K562 (cell line): Measurements from ENCODE around the gene ODC1.

Source experiments
- CTCF ChIP-seq, 3 experiments: IDR thresholded peaks in 2 of 3; conservative IDR thresholded peaks in 1 of 3; 2 replicates each; pipeline ENCODE4 v1.5.1; 2011 to 2012; ENCODE audit warnings: low read length in 3 of 3, mild to moderate bottlenecking in 3 of 3, control low read depth in 2 of 3, improper control_type of control experiment in 1 of 3, inconsistent platforms in 1 of 3, low read depth in 1 of 3, mixed read lengths in 1 of 3, moderate library complexity in 1 of 3; ENCODE audit not compliant: insufficient read depth in 2 of 3
- POLR2A ChIP-seq: fragments of 450-650 bp; conservative IDR thresholded peaks from 2 replicates; pipeline ENCODE4 v1.6.1; 2016
- POLR2AphosphoS5 ChIP-seq: IDR thresholded peaks from 2 replicates; pipeline ENCODE4 v1.6.1; 2011; ENCODE audit warnings: mild to moderate bottlenecking, low read depth, low read length, moderate library complexity; ENCODE audit not compliant: control insufficient read depth, insufficient read depth
- ZFP30 ChIP-seq: fragments of 250-450 bp; sonication (Bioruptor Pico); IDR thresholded peaks from 2 replicates; pipeline ENCODE4 v1.8.0; 2022; ENCODE audit warnings: moderate library complexity, mild to moderate bottlenecking, inconsistent platforms, borderline replicate concordance
- ZFX ChIP-seq: sonication (generic); formaldehyde crosslinking; IDR thresholded peaks from 2 replicates; pipeline ENCODE4 v1.8.0; 2022; ENCODE audit warnings: mild to moderate bottlenecking, missing genetic modification reagents, moderate library complexity
- TF ChIP-seq, protein P1 (sequence below): sonication (generic); formaldehyde crosslinking; IDR thresholded peaks from 2 replicates; pipeline ENCODE4 v1.8.0; 2023; ENCODE audit warnings: missing genetic modification reagents, mild to moderate bottlenecking, borderline replicate concordance
- TF ChIP-seq, protein P2 (sequence below): fragments of 250-450 bp; sonication (Bioruptor Pico); IDR thresholded peaks from 2 replicates; pipeline ENCODE4 v1.4.0; 2020; ENCODE audit warnings: mild to moderate bottlenecking, moderate library complexity, borderline replicate concordance

- peak; percentile 95 to 97 (median 97) for TF ChIP-seq CTCF (IDR thresholded peaks at IDR 0.05 in 2 of 3, conservative IDR thresholded peaks at IDR 0.05 in 1 of 3; ENCODE audit: insufficient read depth in 2 of 3, low read depth in 1 of 3, low read length in 3 of 3)
- no peak for TF ChIP-seq ZFP30 (CRISPR knock-in tag)
- no peak for TF ChIP-seq ZFX (CRISPR knock-in tag)
- peak; percentile 75 for TF ChIP-seq POLR2AphosphoS5
- no peak for TF ChIP-seq POLR2A
- TF ChIP-seq, protein P1, sequence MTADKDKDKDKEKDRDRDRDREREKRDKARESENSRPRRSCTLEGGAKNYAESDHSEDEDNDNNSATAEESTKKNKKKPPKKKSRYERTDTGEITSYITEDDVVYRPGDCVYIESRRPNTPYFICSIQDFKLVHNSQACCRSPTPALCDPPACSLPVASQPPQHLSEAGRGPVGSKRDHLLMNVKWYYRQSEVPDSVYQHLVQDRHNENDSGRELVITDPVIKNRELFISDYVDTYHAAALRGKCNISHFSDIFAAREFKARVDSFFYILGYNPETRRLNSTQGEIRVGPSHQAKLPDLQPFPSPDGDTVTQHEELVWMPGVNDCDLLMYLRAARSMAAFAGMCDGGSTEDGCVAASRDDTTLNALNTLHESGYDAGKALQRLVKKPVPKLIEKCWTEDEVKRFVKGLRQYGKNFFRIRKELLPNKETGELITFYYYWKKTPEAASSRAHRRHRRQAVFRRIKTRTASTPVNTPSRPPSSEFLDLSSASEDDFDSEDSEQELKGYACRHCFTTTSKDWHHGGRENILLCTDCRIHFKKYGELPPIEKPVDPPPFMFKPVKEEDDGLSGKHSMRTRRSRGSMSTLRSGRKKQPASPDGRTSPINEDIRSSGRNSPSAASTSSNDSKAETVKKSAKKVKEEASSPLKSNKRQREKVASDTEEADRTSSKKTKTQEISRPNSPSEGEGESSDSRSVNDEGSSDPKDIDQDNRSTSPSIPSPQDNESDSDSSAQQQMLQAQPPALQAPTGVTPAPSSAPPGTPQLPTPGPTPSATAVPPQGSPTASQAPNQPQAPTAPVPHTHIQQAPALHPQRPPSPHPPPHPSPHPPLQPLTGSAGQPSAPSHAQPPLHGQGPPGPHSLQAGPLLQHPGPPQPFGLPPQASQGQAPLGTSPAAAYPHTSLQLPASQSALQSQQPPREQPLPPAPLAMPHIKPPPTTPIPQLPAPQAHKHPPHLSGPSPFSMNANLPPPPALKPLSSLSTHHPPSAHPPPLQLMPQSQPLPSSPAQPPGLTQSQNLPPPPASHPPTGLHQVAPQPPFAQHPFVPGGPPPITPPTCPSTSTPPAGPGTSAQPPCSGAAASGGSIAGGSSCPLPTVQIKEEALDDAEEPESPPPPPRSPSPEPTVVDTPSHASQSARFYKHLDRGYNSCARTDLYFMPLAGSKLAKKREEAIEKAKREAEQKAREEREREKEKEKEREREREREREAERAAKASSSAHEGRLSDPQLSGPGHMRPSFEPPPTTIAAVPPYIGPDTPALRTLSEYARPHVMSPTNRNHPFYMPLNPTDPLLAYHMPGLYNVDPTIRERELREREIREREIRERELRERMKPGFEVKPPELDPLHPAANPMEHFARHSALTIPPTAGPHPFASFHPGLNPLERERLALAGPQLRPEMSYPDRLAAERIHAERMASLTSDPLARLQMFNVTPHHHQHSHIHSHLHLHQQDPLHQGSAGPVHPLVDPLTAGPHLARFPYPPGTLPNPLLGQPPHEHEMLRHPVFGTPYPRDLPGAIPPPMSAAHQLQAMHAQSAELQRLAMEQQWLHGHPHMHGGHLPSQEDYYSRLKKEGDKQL (CRISPR knock-in tag): no peak
- TF ChIP-seq, protein P2, sequence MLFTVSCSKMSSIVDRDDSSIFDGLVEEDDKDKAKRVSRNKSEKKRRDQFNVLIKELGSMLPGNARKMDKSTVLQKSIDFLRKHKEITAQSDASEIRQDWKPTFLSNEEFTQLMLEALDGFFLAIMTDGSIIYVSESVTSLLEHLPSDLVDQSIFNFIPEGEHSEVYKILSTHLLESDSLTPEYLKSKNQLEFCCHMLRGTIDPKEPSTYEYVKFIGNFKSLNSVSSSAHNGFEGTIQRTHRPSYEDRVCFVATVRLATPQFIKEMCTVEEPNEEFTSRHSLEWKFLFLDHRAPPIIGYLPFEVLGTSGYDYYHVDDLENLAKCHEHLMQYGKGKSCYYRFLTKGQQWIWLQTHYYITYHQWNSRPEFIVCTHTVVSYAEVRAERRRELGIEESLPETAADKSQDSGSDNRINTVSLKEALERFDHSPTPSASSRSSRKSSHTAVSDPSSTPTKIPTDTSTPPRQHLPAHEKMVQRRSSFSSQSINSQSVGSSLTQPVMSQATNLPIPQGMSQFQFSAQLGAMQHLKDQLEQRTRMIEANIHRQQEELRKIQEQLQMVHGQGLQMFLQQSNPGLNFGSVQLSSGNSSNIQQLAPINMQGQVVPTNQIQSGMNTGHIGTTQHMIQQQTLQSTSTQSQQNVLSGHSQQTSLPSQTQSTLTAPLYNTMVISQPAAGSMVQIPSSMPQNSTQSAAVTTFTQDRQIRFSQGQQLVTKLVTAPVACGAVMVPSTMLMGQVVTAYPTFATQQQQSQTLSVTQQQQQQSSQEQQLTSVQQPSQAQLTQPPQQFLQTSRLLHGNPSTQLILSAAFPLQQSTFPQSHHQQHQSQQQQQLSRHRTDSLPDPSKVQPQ: no peak
Observed at GRCh38 chr2:10434886-10435819, 13.0 kb downstream of the ODC1 start.
